IMR-90 (cell line): ENCODE data around the gene C22orf42. TPM values are rescaled to one million over a fixed set of nuclear protein-coding genes. Genes with fewer than 3 reads are reported as not detected.

Source experiments
- ATAC-seq: fragments of 200-7000 bp; cut with Tn5 transposase; 2 replicates; pipeline ENCODE4 v1.9.1; 2020; ENCODE audit warnings: low read depth, mild to moderate bottlenecking, moderate library complexity
- BruUV-seq: library from RNA; stranded (reverse); fragments of 400-500 nt; replicated peaks from 2 replicates; lab custom pipeline; 2021; lab: Mats Ljungman, UMichigan
- CTCF ChIA-PET: fragments of 300-600 bp; formaldehyde crosslinking; extraction: SDS; loops from one replicate; lab custom pipeline; 2021; ENCODE audit warnings: antibody characterized with exemption; lab: Yijun Ruan, JAX
- POLR2A ChIA-PET: fragments of 300-600 bp; sonication (Branson Sonifier 250); formaldehyde crosslinking; loops from one replicate; lab custom pipeline; 2022; ENCODE audit warnings: antibody characterized with exemption; ENCODE audit not compliant: unreplicated experiment; lab: Charles Lee
- DNase-seq: peaks from one replicate; pipeline ENCODE4 v3.0.0; 2013
- H2AFZ ChIP-seq: replicated peaks from 2 replicates; pipeline ENCODE3; 2013; ENCODE audit warnings: low read length, mild to moderate bottlenecking; ENCODE audit not compliant: poor library complexity
- H2AK5ac ChIP-seq: 2 replicates; pipeline ENCODE4 v1.6.1; 2013; ENCODE audit warnings: low read depth, low read length, inconsistent platforms
- H2AK9ac ChIP-seq: replicated peaks from 2 replicates; pipeline ENCODE3; 2013; ENCODE audit warnings: mild to moderate bottlenecking, low read depth, low read length, moderate library complexity; ENCODE audit not compliant: poor library complexity
- H2BK120ac ChIP-seq: 2 replicates; pipeline ENCODE4 v1.6.1; 2013; ENCODE audit warnings: low read depth, low read length, inconsistent platforms
- H2BK15ac ChIP-seq: 3 replicates; pipeline ENCODE4 v1.6.1; 2013; ENCODE audit warnings: low read depth, low read length, inconsistent platforms
- H2BK20ac ChIP-seq: 2 replicates; pipeline ENCODE4 v1.6.1; 2013; ENCODE audit warnings: low read depth, mild to moderate bottlenecking, inconsistent platforms, low read length, moderate library complexity
- H2BK5ac ChIP-seq: 2 replicates; pipeline ENCODE4 v1.6.1; 2013; ENCODE audit warnings: mild to moderate bottlenecking, low read depth, low read length, inconsistent platforms; ENCODE audit not compliant: poor library complexity, severe bottlenecking
- H3K14ac ChIP-seq: replicated peaks from 2 replicates; pipeline ENCODE4 v1.6.1; 2013; ENCODE audit warnings: low read depth, low read length, inconsistent platforms
- H3K18ac ChIP-seq: 2 replicates; pipeline ENCODE4 v1.6.1; 2013; ENCODE audit warnings: low read depth, low read length, control low read depth
- H3K23ac ChIP-seq: 2 replicates; pipeline ENCODE4 v1.6.1; 2013; ENCODE audit warnings: low read depth, low read length, inconsistent platforms
- H3K27ac ChIP-seq: 2 replicates; pipeline ENCODE4 v1.5.1; 2013; ENCODE audit warnings: mild to moderate bottlenecking, control low read depth, low read length; ENCODE audit not compliant: insufficient read depth
- H3K27me3 ChIP-seq: 2 replicates; pipeline ENCODE4 v1.6.1; 2013; ENCODE audit warnings: low read length; ENCODE audit not compliant: control insufficient read depth, insufficient read depth
- H3K36me3 ChIP-seq: 2 replicates; pipeline ENCODE4 v1.6.1; 2013; ENCODE audit warnings: low read length, mixed read lengths; ENCODE audit not compliant: control insufficient read depth, insufficient read depth
- H3K4ac ChIP-seq: 2 replicates; pipeline ENCODE4 v1.6.1; 2013; ENCODE audit warnings: low read depth, low read length, inconsistent platforms
- H3K4me1 ChIP-seq: 2 replicates; pipeline ENCODE4 v1.6.1; 2013; ENCODE audit warnings: low read length, mixed read lengths; ENCODE audit not compliant: control insufficient read depth, insufficient read depth
- H3K4me2 ChIP-seq: 2 replicates; pipeline ENCODE4 v1.6.1; 2013; ENCODE audit warnings: low read depth, mild to moderate bottlenecking, control low read depth, low read length, moderate library complexity
- H3K4me3 ChIP-seq: 2 replicates; pipeline ENCODE4 v1.5.1; 2013; ENCODE audit warnings: low read depth, mild to moderate bottlenecking, control low read depth, low read length, moderate library complexity; ENCODE audit not compliant: insufficient read depth
- H3K56ac ChIP-seq: 2 replicates; pipeline ENCODE4 v1.6.1; 2013; ENCODE audit warnings: low read length, inconsistent platforms; ENCODE audit not compliant: insufficient read depth; ENCODE audit errors: extremely low read depth
- H3K79me1 ChIP-seq, 2 experiments: 2 replicates each; pipeline ENCODE4 v1.6.1; 2013; ENCODE audit warnings: low read length in 2 of 2, inconsistent platforms in 1 of 2, low read depth in 1 of 2
- H3K9ac ChIP-seq: 2 replicates; pipeline ENCODE4 v1.6.1; 2013; ENCODE audit warnings: low read depth, low read length, control low read depth
- H3K9me1 ChIP-seq: 2 replicates; pipeline ENCODE4 v1.6.1; 2013; ENCODE audit warnings: low read length, inconsistent platforms; ENCODE audit not compliant: insufficient read depth
- H3K9me3 ChIP-seq: 2 replicates; pipeline ENCODE4 v1.6.1; 2013; ENCODE audit warnings: low read length; ENCODE audit not compliant: control insufficient read depth, insufficient read depth
- H4K20me1 ChIP-seq: 2 replicates; pipeline ENCODE4 v1.6.1; 2013; ENCODE audit warnings: low read length, inconsistent platforms; ENCODE audit not compliant: insufficient read depth
- H4K5ac ChIP-seq: 2 replicates; pipeline ENCODE4 v1.6.1; 2013; ENCODE audit warnings: mild to moderate bottlenecking, low read depth, low read length, control low read depth
- H4K8ac ChIP-seq, 2 experiments: 2 replicates each; pipeline ENCODE4 v1.6.1; 2013; ENCODE audit warnings: low read depth in 2 of 2, low read length in 2 of 2, control low read depth in 1 of 2, inconsistent platforms in 1 of 2
- H4K91ac ChIP-seq: 2 replicates; pipeline ENCODE4 v1.6.1; 2013; ENCODE audit warnings: low read depth, low read length, inconsistent platforms; ENCODE audit not compliant: insufficient read depth
- BHLHE40 ChIP-seq: fragments of 150-350 bp; IDR thresholded peaks from 2 replicates; pipeline ENCODE4 v1.6.1; 2016; ENCODE audit warnings: mild to moderate bottlenecking, low read depth, low read length
- CEBPB ChIP-seq: IDR thresholded peaks from 2 replicates; pipeline ENCODE4 v1.6.1; 2012; ENCODE audit warnings: low read depth, low read length, improper control_type of control experiment
- CHD1 ChIP-seq: IDR thresholded peaks from 2 replicates; pipeline ENCODE4 v1.6.1; 2012; ENCODE audit warnings: low read depth, low read length, improper control_type of control experiment
- FOS ChIP-seq: fragments of 150-350 bp; IDR thresholded peaks from 2 replicates; pipeline ENCODE4 v1.6.1; 2016; ENCODE audit warnings: low read depth, low read length
- MAFK ChIP-seq: IDR thresholded peaks from 2 replicates; pipeline ENCODE4 v1.6.1; 2012; ENCODE audit warnings: low read depth, low read length, improper control_type of control experiment
- MAZ ChIP-seq: IDR thresholded peaks from 2 replicates; pipeline ENCODE4 v1.6.1; 2012; ENCODE audit warnings: low read depth, mild to moderate bottlenecking, low read length, improper control_type of control experiment, moderate library complexity, borderline replicate concordance
- MXI1 ChIP-seq: IDR thresholded peaks from 2 replicates; pipeline ENCODE4 v1.6.1; 2012; ENCODE audit warnings: low read depth, mild to moderate bottlenecking, low read length, moderate library complexity, borderline replicate concordance
- NFE2L2 ChIP-seq: fragments of 150-350 bp; IDR thresholded peaks from 2 replicates; pipeline ENCODE4 v1.6.1; 2016; ENCODE audit warnings: low read depth, mild to moderate bottlenecking, low read length
- POLR2A ChIP-seq: IDR thresholded peaks from 2 replicates; pipeline ENCODE4 v1.6.1; 2012; ENCODE audit warnings: mild to moderate bottlenecking, low read depth, low read length
- RAD21 ChIP-seq: IDR thresholded peaks from 2 replicates; pipeline ENCODE4 v1.6.1; 2012; ENCODE audit warnings: low read length, improper control_type of control experiment
- RCOR1 ChIP-seq: IDR thresholded peaks from 2 replicates; pipeline ENCODE4 v1.6.1; 2012; ENCODE audit warnings: mild to moderate bottlenecking, low read length, improper control_type of control experiment; ENCODE audit not compliant: insufficient replicate concordance
- RFX5 ChIP-seq: IDR thresholded peaks from 2 replicates; pipeline ENCODE4 v1.8.0; 2012; ENCODE audit warnings: low read depth, mild to moderate bottlenecking, low read length, moderate library complexity
- SMC3 ChIP-seq: fragments of 150-350 bp; IDR thresholded peaks from 2 replicates; pipeline ENCODE4 v1.6.1; 2016; ENCODE audit warnings: low read depth, mild to moderate bottlenecking, antibody characterized with exemption, low read length, moderate library complexity
- WGBS, 2 experiments: methylation state at CpG; one replicate each; pipeline versions ENCODE4 v1.1.5 to v1.1.7; 2013; ENCODE audit warnings: missing lambda C conversion rate in 2 of 2; ENCODE audit not compliant: insufficient read length in 1 of 2; ENCODE audit errors: extremely low coverage in 2 of 2; 5-methylcytosine and 5-hydroxymethylcytosine counted together
- dilution Hi-C: fragments of 300-500 bp; cut with HindIII; formaldehyde crosslinking; loops from one replicate; pipeline ENCODE4 v1.14.3; 2018; ENCODE audit warnings: low sequenced_read_pairs; ENCODE audit not compliant: unreplicated experiment
- in situ Hi-C: fragments of 300-500 bp; cut with MboI; formaldehyde crosslinking; loops from 3 replicates; pipeline ENCODE4 v1.14.3; 2019; ENCODE audit warnings: low sequenced_read_pairs, inconsistent platforms, mixed read lengths
- intact Hi-C: fragments of 100-400 bp; cut with micrococcal nuclease; formaldehyde crosslinking; loops from 2 replicates; pipeline ENCODE4 v1.10.0; 2022
- polyA plus RNA-seq, 3 experiments: library from polyadenylated mRNA; depleted of rRNA; stranded (reverse); fragments of >200 nt; gene quantifications; 2 replicates each; pipeline ENCODE4 v1.2.3, GENCODE V29; 2012; ENCODE audit warnings: low replicate concordance in 1 of 3
- total RNA-seq: library from RNA; depleted of rRNA; stranded (reverse); fragments of >200 nt; gene quantifications from 2 replicates; pipeline ENCODE4 v1.2.3, GENCODE V29; 2012
- TF ChIP-seq, protein P1 (sequence below): fragments of 150-350 bp; IDR thresholded peaks from 2 replicates; pipeline ENCODE4 v1.6.1; 2016; ENCODE audit warnings: low read depth, mild to moderate bottlenecking, low read length, moderate library complexity, borderline replicate concordance
- TF ChIP-seq, protein P2 (sequence below): fragments of 150-350 bp; IDR thresholded peaks from 2 replicates; pipeline ENCODE4 v1.6.1; 2017; ENCODE audit warnings: mild to moderate bottlenecking, antibody characterized with exemption, low read length, low read depth
- TF ChIP-seq, protein P3 (sequence below): conservative IDR thresholded peaks from 2 replicates; pipeline ENCODE4 v1.5.1; 2012; ENCODE audit warnings: mild to moderate bottlenecking, low read depth, low read length, improper control_type of control experiment

The C22orf42 gene
- total and polyA plus RNA-seq, 2 of the 4 experiments (the other 2 are of a cell fraction), result not detected

DNA sequence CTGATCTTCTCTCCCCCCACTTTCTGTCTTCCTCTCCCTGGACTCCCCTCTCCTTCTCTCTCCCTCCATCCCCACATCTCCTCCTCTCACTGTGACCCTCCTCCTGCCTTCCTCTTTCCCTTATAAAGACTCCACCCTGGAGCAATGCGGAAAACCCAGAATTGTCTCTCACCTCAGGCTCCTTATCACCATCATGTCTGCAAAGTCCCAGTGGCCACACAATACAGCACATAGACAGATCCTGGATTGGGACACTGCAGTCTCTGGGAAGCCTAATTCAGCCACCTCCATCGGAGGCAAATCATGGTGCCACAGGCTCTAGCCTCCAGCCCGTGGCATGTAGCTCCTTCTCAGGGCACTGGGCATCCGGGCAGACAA lies 43.0 kb upstream of the C22orf42 start:
- H3K4me1 ChIP-seq, result no peaks in the 10 kb centered on the region
- H3K27me3 ChIP-seq, result peaks cover 18% of the 10 kb centered on the region; the same call in 1 of the 2 replicates
- DNase-seq (no peak), ATAC-seq (no peak)
- H2AFZ ChIP-seq, result no peak overlapping the region
- 30% methylated on average over 4 of the region's 4 CpGs; no CpG with 5 or more reads in 1 of the 2 experiments for WGBS, 2 experiments
- H2AK9ac ChIP-seq, result no peak overlapping the region
- no peak overlapping the region for H3K14ac ChIP-seq
- ChIA-PET POLR2A (interaction anchor here (0.6 kb wide), 1 partner anchor 1008 kb away, joined by 4 read pairs; no protein-coding TSS in a partner anchor), CTCF (interaction anchor here (0.5 to 1.0 kb wide), 4 partner anchors 9 to 1010 kb away, joined by 3 to 5 read pairs (median 3); no protein-coding TSS in a partner anchor)
- H2BK5ac ChIP-seq, result no peak overlapping the region
- no peak overlapping the region for H3K4me2 ChIP-seq
- no peak overlapping the region for H2BK120ac ChIP-seq
- no peak overlapping the region for H2AK5ac ChIP-seq
- H3K23ac ChIP-seq, result no peak overlapping the region
- H4K8ac ChIP-seq, result no peak overlapping the region
- H4K91ac ChIP-seq, result no peak overlapping the region
- dilution Hi-C loops, result no loop called here
- H2BK20ac ChIP-seq, result no peak overlapping the region
- no peak overlapping the region for H3K4ac ChIP-seq
- intact Hi-C loops, result loop anchor here (1.0 kb wide), 1 partner anchor 271 kb away; no protein-coding TSS in a partner anchor
- no TSS peak for BruUV-seq
- no peaks in the 10 kb centered on the region for H3K79me1 ChIP-seq
- TF ChIP-seq, protein P1, sequence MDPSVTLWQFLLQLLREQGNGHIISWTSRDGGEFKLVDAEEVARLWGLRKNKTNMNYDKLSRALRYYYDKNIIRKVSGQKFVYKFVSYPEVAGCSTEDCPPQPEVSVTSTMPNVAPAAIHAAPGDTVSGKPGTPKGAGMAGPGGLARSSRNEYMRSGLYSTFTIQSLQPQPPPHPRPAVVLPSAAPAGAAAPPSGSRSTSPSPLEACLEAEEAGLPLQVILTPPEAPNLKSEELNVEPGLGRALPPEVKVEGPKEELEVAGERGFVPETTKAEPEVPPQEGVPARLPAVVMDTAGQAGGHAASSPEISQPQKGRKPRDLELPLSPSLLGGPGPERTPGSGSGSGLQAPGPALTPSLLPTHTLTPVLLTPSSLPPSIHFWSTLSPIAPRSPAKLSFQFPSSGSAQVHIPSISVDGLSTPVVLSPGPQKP, result no peak
- TF ChIP-seq POLR2A (no peak), SMC3 (no peak), RFX5 (no peak), BHLHE40 (no peak), CHD1 (no peak), RCOR1 (no peak), MAZ (no peak), NFE2L2 (no peak), FOS (no peak), MAFK (no peak), MXI1 (no peak), CEBPB (no peak), RAD21 (no peak)
- TF ChIP-seq, protein P2, sequence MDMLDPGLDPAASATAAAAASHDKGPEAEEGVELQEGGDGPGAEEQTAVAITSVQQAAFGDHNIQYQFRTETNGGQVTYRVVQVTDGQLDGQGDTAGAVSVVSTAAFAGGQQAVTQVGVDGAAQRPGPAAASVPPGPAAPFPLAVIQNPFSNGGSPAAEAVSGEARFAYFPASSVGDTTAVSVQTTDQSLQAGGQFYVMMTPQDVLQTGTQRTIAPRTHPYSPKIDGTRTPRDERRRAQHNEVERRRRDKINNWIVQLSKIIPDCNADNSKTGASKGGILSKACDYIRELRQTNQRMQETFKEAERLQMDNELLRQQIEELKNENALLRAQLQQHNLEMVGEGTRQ, result no peak
- TF ChIP-seq, protein P3, sequence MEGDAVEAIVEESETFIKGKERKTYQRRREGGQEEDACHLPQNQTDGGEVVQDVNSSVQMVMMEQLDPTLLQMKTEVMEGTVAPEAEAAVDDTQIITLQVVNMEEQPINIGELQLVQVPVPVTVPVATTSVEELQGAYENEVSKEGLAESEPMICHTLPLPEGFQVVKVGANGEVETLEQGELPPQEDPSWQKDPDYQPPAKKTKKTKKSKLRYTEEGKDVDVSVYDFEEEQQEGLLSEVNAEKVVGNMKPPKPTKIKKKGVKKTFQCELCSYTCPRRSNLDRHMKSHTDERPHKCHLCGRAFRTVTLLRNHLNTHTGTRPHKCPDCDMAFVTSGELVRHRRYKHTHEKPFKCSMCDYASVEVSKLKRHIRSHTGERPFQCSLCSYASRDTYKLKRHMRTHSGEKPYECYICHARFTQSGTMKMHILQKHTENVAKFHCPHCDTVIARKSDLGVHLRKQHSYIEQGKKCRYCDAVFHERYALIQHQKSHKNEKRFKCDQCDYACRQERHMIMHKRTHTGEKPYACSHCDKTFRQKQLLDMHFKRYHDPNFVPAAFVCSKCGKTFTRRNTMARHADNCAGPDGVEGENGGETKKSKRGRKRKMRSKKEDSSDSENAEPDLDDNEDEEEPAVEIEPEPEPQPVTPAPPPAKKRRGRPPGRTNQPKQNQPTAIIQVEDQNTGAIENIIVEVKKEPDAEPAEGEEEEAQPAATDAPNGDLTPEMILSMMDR, result no peak
- H3K9ac ChIP-seq, result no peak overlapping the region
- H3K9me3 ChIP-seq, result no peaks in the 10 kb centered on the region
- H3K9me1 ChIP-seq, result no peaks in the 10 kb centered on the region
- H3K18ac ChIP-seq, result no peak overlapping the region
- in situ Hi-C loops, result no loop called here
- H3K56ac ChIP-seq, result no peak overlapping the region
- H3K27ac ChIP-seq, result no peak overlapping the region
- no peaks in the 10 kb centered on the region for H3K36me3 ChIP-seq
- H4K5ac ChIP-seq, result no peak overlapping the region
- no peak overlapping the region for H3K4me3 ChIP-seq
- no peak overlapping the region for H2BK15ac ChIP-seq
- H4K20me1 ChIP-seq, result no peaks in the 10 kb centered on the region
